Astrocyte (in vitro differentiated cells and primary cell): ENCODE measurements around the gene ADCY2. TPM values are rescaled to one million over a fixed set of nuclear protein-coding genes. Genes with fewer than 3 reads are reported as not detected.

Source experiments
- DNase-seq: peaks from one replicate; pipeline ENCODE4 v3.0.0-alpha.2; 2010; ENCODE audit warnings: low read depth
- FAIRE-seq: peaks from 2 replicates; lab custom pipeline; 2011; peaks lifted over from hg19 to GRCh38; lab: Jason Lieb, UNC
- H2AFZ ChIP-seq: 2 replicates; pipeline ENCODE4 v1.6.0; 2012; ENCODE audit warnings: low read depth, low read length, inconsistent platforms
- H3K27ac ChIP-seq: 2 replicates; pipeline ENCODE4 v1.5.1; 2011; ENCODE audit warnings: low read depth, low read length, inconsistent platforms
- H3K27me3 ChIP-seq: 2 replicates; pipeline ENCODE4 v1.6.0; 2011; ENCODE audit warnings: low read length, inconsistent platforms; ENCODE audit not compliant: insufficient read depth
- H3K36me3 ChIP-seq: 2 replicates; pipeline ENCODE4 v1.5.1; 2011; ENCODE audit warnings: low read length, inconsistent platforms; ENCODE audit not compliant: insufficient read depth
- H3K4me1 ChIP-seq: 2 replicates; pipeline ENCODE4 v1.5.1; 2011; ENCODE audit warnings: low read length, inconsistent platforms; ENCODE audit not compliant: insufficient read depth
- H3K4me2 ChIP-seq: 2 replicates; pipeline ENCODE4 v1.6.0; 2012; ENCODE audit warnings: low read length, inconsistent platforms
- H3K4me3 ChIP-seq: 2 replicates; pipeline ENCODE4 v1.5.1; 2011; ENCODE audit warnings: low read depth, mild to moderate bottlenecking, low read length, inconsistent platforms; ENCODE audit not compliant: insufficient read depth
- H3K79me2 ChIP-seq: 2 replicates; pipeline ENCODE4 v1.6.0; 2012; ENCODE audit warnings: mild to moderate bottlenecking, low read length, inconsistent platforms; ENCODE audit not compliant: insufficient read depth
- H3K9ac ChIP-seq: 2 replicates; pipeline ENCODE4 v1.6.0; 2012; ENCODE audit warnings: mild to moderate bottlenecking, low read length, inconsistent platforms
- H3K9me3 ChIP-seq: 2 replicates; pipeline ENCODE4 v1.5.1; 2012; ENCODE audit warnings: low read depth, mild to moderate bottlenecking, low read length, inconsistent platforms; ENCODE audit not compliant: insufficient read depth
- H4K20me1 ChIP-seq: 2 replicates; pipeline ENCODE4 v1.6.0; 2012; ENCODE audit warnings: low read length, inconsistent platforms; ENCODE audit not compliant: insufficient read depth
- H3K27ac Mint-ChIP-seq: one replicate; pipeline ENCODE4 v1.8.0; 2021; ENCODE audit warnings: mild to moderate bottlenecking, mixed read lengths; ENCODE audit not compliant: unreplicated experiment
- H3K27me3 Mint-ChIP-seq: one replicate; pipeline ENCODE4 v1.8.0; 2021; ENCODE audit warnings: low read depth, mixed read lengths; ENCODE audit not compliant: unreplicated experiment
- H3K36me3 Mint-ChIP-seq: one replicate; pipeline ENCODE4 v1.8.0; 2021; ENCODE audit warnings: low read depth, mixed read lengths; ENCODE audit not compliant: unreplicated experiment
- H3K4me1 Mint-ChIP-seq: one replicate; pipeline ENCODE4 v1.8.0; 2021; ENCODE audit warnings: low read depth, mixed read lengths; ENCODE audit not compliant: unreplicated experiment
- H3K4me3 Mint-ChIP-seq: one replicate; pipeline ENCODE4 v1.8.0; 2021; ENCODE audit warnings: mild to moderate bottlenecking, moderate library complexity, mixed read lengths; ENCODE audit not compliant: unreplicated experiment
- H3K9me3 Mint-ChIP-seq: one replicate; pipeline ENCODE4 v1.8.0; 2021; ENCODE audit warnings: mild to moderate bottlenecking, mixed read lengths; ENCODE audit not compliant: unreplicated experiment
- CTCF ChIP-seq: IDR thresholded peaks from 2 replicates; pipeline ENCODE4 v1.5.1; 2011; ENCODE audit warnings: low read depth, mild to moderate bottlenecking, inconsistent platforms, low read length, moderate library complexity; ENCODE audit not compliant: insufficient read depth
- EZH2 ChIP-seq: IDR thresholded peaks from 2 replicates; pipeline ENCODE4 v1.6.1; 2012; ENCODE audit warnings: mild to moderate bottlenecking, low read length, inconsistent platforms; ENCODE audit not compliant: insufficient read depth
- total RNA-seq: library from RNA; stranded (reverse); gene quantifications from 2 replicates; pipeline ENCODE4 v1.2.1, GENCODE V29; 2021

The ADCY2 gene
- total RNA-seq, 1 donor from 2014 or later = 5.7 TPM

- Histone ChIP-seq H3K79me2 (peaks cover 86% of the 10 kb centered on the region), H3K36me3 (peaks cover 8% of the 10 kb centered on the region), H4K20me1 (peaks cover 28% of the 10 kb centered on the region), H3K27ac (peak overlapping the region; percentile 77), H2AFZ (peak overlapping the region; percentile 83), H3K4me2 (peak overlapping the region; percentile 99), H3K9ac (peak overlapping the region; percentile 92), H3K9me3 (no peaks in the 10 kb centered on the region), H3K27me3 (no peaks in the 10 kb centered on the region), H3K4me3 (peak overlapping the region; percentile 94), H3K4me1 (peaks cover 8% of the 10 kb centered on the region)
- H3K27ac Mint-ChIP-seq = peak overlapping the region; percentile 35
- peaks cover 25% of the 10 kb centered on the region for H3K4me1 Mint-ChIP-seq
- H3K4me3 Mint-ChIP-seq = peak overlapping the region; percentile 91
- TF ChIP-seq CTCF = no peak
- TF ChIP-seq EZH2 = no peak
- DNase-seq = no peak
- no peaks in the 10 kb centered on the region for H3K27me3 Mint-ChIP-seq
- no peaks in the 10 kb centered on the region for H3K9me3 Mint-ChIP-seq
- no peak for FAIRE-seq
- H3K36me3 Mint-ChIP-seq = no peaks in the 10 kb centered on the region
Observed at GRCh38 chr5:7869474-7870136, 473.7 kb downstream of the ADCY2 start.

- H3K27me3 Mint-ChIP-seq = no peaks in the 10 kb centered on the region
- H3K27me3 ChIP-seq = no peaks in the 10 kb centered on the region
Observed at GRCh38 chr5:7871653-7872052, 475.7 kb downstream of the ADCY2 start.

More at GRCh38 chr5:7871653-7872052, 475.7 kb downstream of the ADCY2 start:
- Histone ChIP-seq H3K79me2 (peaks cover 93% of the 10 kb centered on the region), H2AFZ (no peak overlapping the region), H3K4me3 (no peak overlapping the region), H3K4me1 (peaks cover 11% of the 10 kb centered on the region), H4K20me1 (peaks cover 39% of the 10 kb centered on the region), H3K4me2 (no peak overlapping the region), H3K36me3 (peaks cover 12% of the 10 kb centered on the region), H3K9ac (no peak overlapping the region), H3K27ac (no peak overlapping the region), H3K9me3 (no peaks in the 10 kb centered on the region)
- no peak overlapping the region for H3K4me3 Mint-ChIP-seq
- no peaks in the 10 kb centered on the region for H3K9me3 Mint-ChIP-seq
- no peak for DNase-seq
- peaks cover 26% of the 10 kb centered on the region for H3K4me1 Mint-ChIP-seq
- H3K27ac Mint-ChIP-seq = no peak overlapping the region
- TF ChIP-seq CTCF (no peak), EZH2 (no peak)
- peak; percentile 34 for FAIRE-seq
- no peaks in the 10 kb centered on the region for H3K36me3 Mint-ChIP-seq
